GM12878 (cell line): ENCODE measurements around the gene LCE2D. TPM values are rescaled to one million over a fixed set of nuclear protein-coding genes. Genes with fewer than 3 reads are reported as not detected.
A peak's percentile ranks its signal among the peaks of the same experiment; 100 is the strongest.

ENCODE experiments used
- ATAC-seq: fragments of 200-7000 bp; cut with Tn5 transposase; 3 replicates; pipeline ENCODE4 v1.9.1; 2020; ENCODE audit warnings: mild to moderate bottlenecking, moderate library complexity
- BruUV-seq: library from RNA; stranded (reverse); fragments of 400-500 nt; replicated peaks from 2 replicates; lab custom pipeline; 2021; lab: Mats Ljungman, UMichigan
- CTCF ChIA-PET: fragments of 300-600 bp; sonication (Branson Sonifier 250); formaldehyde crosslinking; extraction: SDS; loops from one replicate; lab custom pipeline; 2021; ENCODE audit warnings: inconsistent platforms; lab: Yijun Ruan, JAX
- POLR2A ChIA-PET: fragments of 350-600 bp; formaldehyde crosslinking; extraction: SDS; loops from one replicate; lab custom pipeline; 2021; ENCODE audit warnings: inconsistent platforms; lab: Charles Lee
- RAD21 ChIA-PET: fragments of 300-600 bp; sonication (Branson Sonifier 250); formaldehyde crosslinking; loops from one replicate; lab custom pipeline; 2023; ENCODE audit warnings: antibody characterized with exemption; ENCODE audit not compliant: unreplicated experiment; lab: Charles Lee
- SMC1A ChIA-PET: fragments of 300-600 bp; sonication (Branson Sonifier 250); formaldehyde crosslinking; loops from one replicate; lab custom pipeline; 2023; ENCODE audit not compliant: unreplicated experiment, uncharacterized antibody; lab: Charles Lee
- DNase-seq: peaks from one replicate; pipeline ENCODE4 v3.0.0-alpha.2; 2011; ENCODE audit warnings: low read depth, low spot score
- FAIRE-seq: peaks from 3 replicates; lab custom pipeline; 2011; peaks lifted over from hg19 to GRCh38; lab: Jason Lieb, UNC
- H2AFZ ChIP-seq: 2 replicates; pipeline ENCODE4 v1.6.0; 2011; ENCODE audit warnings: low read depth, low read length, control low read depth; ENCODE audit not compliant: control insufficient read depth
- H3K27ac ChIP-seq: 2 replicates; pipeline ENCODE4 v1.5.1; 2011; ENCODE audit warnings: control low read depth; ENCODE audit not compliant: control insufficient read depth, insufficient read depth
- H3K27me3 ChIP-seq, 2 experiments: replicated peaks in 1 of 2; 2 replicates each; pipeline versions ENCODE4 v1.6.0 to v1.6.1; 2011; ENCODE audit warnings: low read length in 1 of 2; ENCODE audit not compliant: control insufficient read depth in 2 of 2, insufficient read depth in 2 of 2
- H3K36me3 ChIP-seq, 2 experiments: 2 replicates each; pipeline ENCODE4 v1.5.1; 2011; ENCODE audit warnings: low read length in 1 of 2; ENCODE audit not compliant: control insufficient read depth in 2 of 2, insufficient read depth in 2 of 2
- H3K4me1 ChIP-seq: 2 replicates; pipeline ENCODE4 v1.6.1; 2011; ENCODE audit warnings: mild to moderate bottlenecking, low read length, moderate library complexity, mixed read lengths; ENCODE audit not compliant: control insufficient read depth, insufficient read depth
- H3K4me2 ChIP-seq: 2 replicates; pipeline ENCODE4 v1.6.0; 2011; ENCODE audit warnings: control low read depth; ENCODE audit not compliant: control insufficient read depth, insufficient read depth
- H3K4me3 ChIP-seq: fragments of 200-600 bp; sonication (generic); 2 replicates; pipeline ENCODE4 v1.5.1; 2016
- H3K79me2 ChIP-seq: 2 replicates; pipeline ENCODE4 v1.6.0; 2011; ENCODE audit warnings: low read length; ENCODE audit not compliant: control insufficient read depth, insufficient read depth
- H3K9ac ChIP-seq: 2 replicates; pipeline ENCODE4 v1.8.0; 2011; ENCODE audit warnings: low read length, control low read depth, mixed read lengths; ENCODE audit not compliant: control insufficient read depth, insufficient read depth
- H3K9me3 ChIP-seq: replicated peaks from 3 replicates; pipeline ENCODE4 v1.5.1; 2011; ENCODE audit warnings: mild to moderate bottlenecking, low read length; ENCODE audit not compliant: control insufficient read depth, insufficient read depth
- H4K20me1 ChIP-seq: 2 replicates; pipeline ENCODE4 v1.6.0; 2011; ENCODE audit not compliant: control insufficient read depth, insufficient read depth
- CTCF ChIP-seq, 3 experiments: IDR thresholded peaks in 2 of 3; conservative IDR thresholded peaks in 1 of 3; 2 replicates each; pipeline ENCODE4 v1.5.1; 2011; ENCODE audit warnings: low read depth in 3 of 3, low read length in 3 of 3, mild to moderate bottlenecking in 3 of 3, control low read depth in 2 of 3, moderate library complexity in 2 of 3, inconsistent platforms in 1 of 3, mixed read lengths in 1 of 3; ENCODE audit not compliant: control insufficient read depth in 2 of 3, insufficient read depth in 1 of 3; ENCODE audit errors: extremely low read depth in 1 of 3
- IRF3 ChIP-seq: fragments of 450-650 bp; IDR thresholded peaks from 2 replicates; pipeline ENCODE4 v1.6.1; 2014; ENCODE audit warnings: mild to moderate bottlenecking
- MLLT1 ChIP-seq: fragments of 450-650 bp; IDR thresholded peaks from 2 replicates; pipeline ENCODE4 v1.6.1; 2016; ENCODE audit warnings: mild to moderate bottlenecking
- NKRF ChIP-seq: fragments of 450-650 bp; conservative IDR thresholded peaks from 2 replicates; pipeline ENCODE4 v1.6.1; 2017; ENCODE audit warnings: mild to moderate bottlenecking, moderate library complexity
- SKIL ChIP-seq: fragments of 450-650 bp; IDR thresholded peaks from 2 replicates; pipeline ENCODE4 v1.6.1; 2017; ENCODE audit warnings: mild to moderate bottlenecking, low read depth, inconsistent platforms; ENCODE audit not compliant: poor library complexity, severe bottlenecking
- ZBED1 ChIP-seq: IDR thresholded peaks from 2 replicates; pipeline ENCODE4 v1.6.1; 2016; ENCODE audit warnings: borderline replicate concordance
- WGBS: methylation state at CpG from one replicate; pipeline ENCODE4 v1.1.6; 2016; ENCODE audit warnings: low lambda C conversion rate; ENCODE audit not compliant: insufficient replicate concordance, insufficient coverage; ENCODE audit errors: missing lambda C conversion rate; 5-methylcytosine and 5-hydroxymethylcytosine counted together
- in situ Hi-C: fragments of 300-500 bp; cut with MboI; formaldehyde crosslinking; loops from 9 replicates; pipeline ENCODE4 v1.14.3; 2018; ENCODE audit warnings: mixed read lengths
- intact Hi-C: fragments of 100-400 bp; cut with micrococcal nuclease; formaldehyde crosslinking; loops from one replicate; pipeline ENCODE4 v1.14.2; 2022; ENCODE audit not compliant: unreplicated experiment
- polyA plus RNA-seq, 11 experiments: library from polyadenylated mRNA; depleted of rRNA in 4 of 11; unstranded in 6 of 11; stranded (reverse) in 5 of 11; fragments of >200 nt; fragmentation: Nextera tagmentation in 4 of 11; fragmentation: Illumina TruSeq in 1 of 11; extraction: Ambion mirVana in 4 of 11; extraction: Trizol in 1 of 11; gene quantifications; 1 replicate in 1 of 11; 2 replicates in 10 of 11; pipeline versions ENCODE4 v1.2.1 to v1.2.3, GENCODE V29; 2011 to 2016; ENCODE audit warnings: inconsistent platforms in 2 of 11, missing spikeins in 2 of 11, low read depth in 1 of 11
- total RNA-seq, 4 experiments: library from RNA; depleted of rRNA in 3 of 4; stranded (reverse); fragments of >200 nt in 3 of 4; fragmentation: Illumina TruSeq in 1 of 4; extraction: Trizol in 1 of 4; gene quantifications; 2 replicates each; pipeline versions ENCODE4 v1.2.1 to v1.2.3, GENCODE V29; 2013 to 2021

LCE2D gene
- total and polyA plus RNA-seq, 10 of the 15 experiments (the other 5 are each of a cell fraction or from before 2014, with no cell fraction given) = not detected

GRCh38 chr1:152623203-152623844 is 39.9 kb upstream of the LCE2D start:
- RAD21 ChIA-PET = interaction anchor here (0.8 kb wide), 1 partner anchor 64 kb away, joined by 3 read pairs; no protein-coding TSS in a partner anchor
- BruUV-seq = no TSS peak
- Histone ChIP-seq H3K4me2 (no peak overlapping the region), H3K4me3 (no peak overlapping the region), H3K9me3 (no peaks in the 10 kb centered on the region; the same call in 1 of the 3 replicates), H3K4me1 (no peaks in the 10 kb centered on the region), H4K20me1 (no peaks in the 10 kb centered on the region), H3K27ac (no peak overlapping the region), H3K36me3 (no peaks in the 10 kb centered on the region), H3K79me2 (no peaks in the 10 kb centered on the region), H3K9ac (no peak overlapping the region), H2AFZ (no peak overlapping the region), H3K27me3 (no peaks in the 10 kb centered on the region)
- TF ChIP-seq CTCF (IDR thresholded peaks at IDR 0.05 in 2 of 3, conservative IDR thresholded peaks at IDR 0.05 in 1 of 3; ENCODE audit: control insufficient read depth in 2 of 3, extremely low read depth in 1 of 3, insufficient read depth in 1 of 3, low read depth in 3 of 3, low read length in 3 of 3) = peak; percentile 33 to 52 (median 46)
- no peak for TF ChIP-seq ZBED1
- peak; percentile 76 for ATAC-seq
- DNase-seq = no peak
- FAIRE-seq = no peak
- in situ Hi-C loops (no loop called here), intact Hi-C loops (loop anchor here (10.0 kb wide), 1 partner anchor 129 kb away; no protein-coding TSS in a partner anchor)
- CTCF ChIA-PET = interaction anchor here (1.0 kb wide), 1 partner anchor 25 kb away, joined by 3 read pairs; no protein-coding TSS in a partner anchor
- 31% methylated on average over 29 of the region's 29 CpGs for WGBS
- POLR2A ChIA-PET = no interaction called here
- SMC1A ChIA-PET = no interaction called here

GRCh38 chr1:152626744-152627143 is 36.4 kb upstream of the LCE2D start:
- ATAC-seq (no peak), FAIRE-seq (no peak), DNase-seq (no peak)
- Histone ChIP-seq H3K4me2 (no peak overlapping the region), H3K9me3 (no peaks in the 10 kb centered on the region), H3K27me3 (no peaks in the 10 kb centered on the region), H3K36me3 (no peaks in the 10 kb centered on the region), H2AFZ (no peak overlapping the region), H3K9ac (no peak overlapping the region), H3K4me1 (no peaks in the 10 kb centered on the region), H3K4me3 (no peak overlapping the region), H4K20me1 (no peaks in the 10 kb centered on the region), H3K79me2 (no peaks in the 10 kb centered on the region), H3K27ac (no peak overlapping the region)
- BruUV-seq = no TSS peak
- ChIA-PET RAD21 (no interaction called here), POLR2A (no interaction called here), CTCF (no interaction called here), SMC1A (no interaction called here)
- intact Hi-C loops (loop anchor here (10.0 kb wide), 1 partner anchor 132 kb away; no protein-coding TSS in a partner anchor), in situ Hi-C loops (no loop called here)
- WGBS = 33% methylated on average over 1 of the region's 1 CpG
- no peak for TF ChIP-seq IRF3
- no peak for TF ChIP-seq MLLT1
- no peak for TF ChIP-seq NKRF
- TF ChIP-seq SKIL = no peak
